CD8-positive, alpha-beta memory T cell (primary cell): ENCODE results near the gene EVX1. TPM values are rescaled to one million over a fixed set of nuclear protein-coding genes. Genes with fewer than 3 reads are reported as not detected.

ENCODE experiments used
- CTCF ChIA-PET: fragments of 350-600 bp; sonication (Branson Sonifier 250); formaldehyde crosslinking; loops from one replicate; lab custom pipeline; 2021; ENCODE audit warnings: antibody characterized with exemption; lab: Charles Lee
- POLR2A ChIA-PET: fragments of 350-600 bp; sonication (Branson Sonifier 250); formaldehyde crosslinking; loops from one replicate; lab custom pipeline; 2021; ENCODE audit warnings: antibody characterized with exemption; lab: Charles Lee
- DNase-seq, 5 donors: peaks; one replicate each; pipeline versions ENCODE4 v3.0.0 to v3.0.0-alpha.2; 2020 to 2022; ENCODE audit warnings: mixed read lengths in 1 of 5
- H3K27ac ChIP-seq: one replicate; pipeline ENCODE4 v1.7.0; 2013; ENCODE audit warnings: low read depth, mild to moderate bottlenecking, low read length, moderate library complexity
- H3K27me3 ChIP-seq: 2 replicates; pipeline ENCODE4 v1.7.0; 2013; ENCODE audit warnings: low read length, mild to moderate bottlenecking; ENCODE audit not compliant: insufficient read depth, poor library complexity, severe bottlenecking
- H3K36me3 ChIP-seq: 2 replicates; pipeline ENCODE4 v1.7.0; 2013; ENCODE audit warnings: mild to moderate bottlenecking, low read length, moderate library complexity; ENCODE audit not compliant: insufficient read depth
- H3K4me1 ChIP-seq: 2 replicates; pipeline ENCODE4 v1.7.0; 2013; ENCODE audit warnings: mild to moderate bottlenecking, low read length, moderate library complexity; ENCODE audit not compliant: insufficient read depth
- H3K4me3 ChIP-seq: 2 replicates; pipeline ENCODE4 v1.7.0; 2013; ENCODE audit warnings: mild to moderate bottlenecking, low read length
- H3K9me3 ChIP-seq: 2 replicates; pipeline ENCODE4 v1.7.0; 2013; ENCODE audit warnings: mild to moderate bottlenecking, low read length
- H3K27ac Mint-ChIP-seq, 8 donors: one replicate each; pipeline ENCODE4 v1.8.0; 2020 to 2021; ENCODE audit warnings: mixed read lengths in 8 of 8, mild to moderate bottlenecking in 6 of 8, inconsistent platforms in 3 of 8, moderate library complexity in 3 of 8
- H3K27me3 Mint-ChIP-seq, 2 donors: one replicate each; pipeline ENCODE4 v1.8.0; 2020 to 2021; ENCODE audit warnings: mixed read lengths in 2 of 2, mild to moderate bottlenecking in 1 of 2, moderate library complexity in 1 of 2
- H3K36me3 Mint-ChIP-seq, 3 donors: one replicate each; pipeline ENCODE4 v1.8.0; 2020 to 2021; ENCODE audit warnings: mixed read lengths in 3 of 3, inconsistent platforms in 1 of 3, mild to moderate bottlenecking in 1 of 3
- H3K4me1 Mint-ChIP-seq, 3 donors: one replicate each; pipeline ENCODE4 v1.8.0; 2020 to 2021; ENCODE audit warnings: mixed read lengths in 3 of 3, inconsistent platforms in 1 of 3, mild to moderate bottlenecking in 1 of 3
- H3K4me3 Mint-ChIP-seq, 7 donors: one replicate each; pipeline ENCODE4 v1.8.0; 2020 to 2021; ENCODE audit warnings: mixed read lengths in 7 of 7, mild to moderate bottlenecking in 6 of 7, moderate library complexity in 4 of 7, inconsistent platforms in 2 of 7
- H3K9me3 Mint-ChIP-seq, 5 donors: one replicate each; pipeline ENCODE4 v1.8.0; 2020 to 2022; ENCODE audit warnings: mixed read lengths in 5 of 5, mild to moderate bottlenecking in 3 of 5, moderate library complexity in 2 of 5, inconsistent platforms in 1 of 5
- polyA plus RNA-seq: library from polyadenylated mRNA; unstranded; fragments of 300-500 nt; fragmentation: Illumina TruSeq; gene quantifications from one replicate; pipeline ENCODE4 v1.2.3, GENCODE V29; 2021
- total RNA-seq, 2 experiments: library from RNA; stranded (reverse); gene quantifications; one replicate each; pipeline ENCODE4 v1.2.3, GENCODE V29; 2021

Gene EVX1
- total and polyA plus RNA-seq, 3 experiments from 2014 or later: not detected

GRCh38 chr7:27283558-27283957, 41.0 kb downstream of the EVX1 start:
- Histone ChIP-seq H3K9me3 (no peaks in the 10 kb centered on the region), H3K27ac (no peak overlapping the region), H3K36me3 (no peaks in the 10 kb centered on the region), H3K4me1 (no peaks in the 10 kb centered on the region), H3K27me3 (no peaks in the 10 kb centered on the region), H3K4me3 (no peak overlapping the region)
- H3K36me3 Mint-ChIP-seq: no peaks in the 10 kb centered on the region
- H3K27me3 Mint-ChIP-seq: peaks cover 16 to 27% of the 10 kb centered on the region in 2 donors
- H3K27ac Mint-ChIP-seq: no peak overlapping the region
- DNase-seq: no peak
- CTCF ChIA-PET: no interaction called here
- no peaks in the 10 kb centered on the region for H3K4me1 Mint-ChIP-seq
- peaks cover 0 to 6% (median 2%) of the 10 kb centered on the region in 5 donors for H3K9me3 Mint-ChIP-seq
- POLR2A ChIA-PET: no interaction called here
- H3K4me3 Mint-ChIP-seq: no peak overlapping the region

GRCh38 chr7:27295236-27295635, 52.6 kb downstream of the EVX1 start:
- H3K27me3 ChIP-seq: no peaks in the 10 kb centered on the region
- H3K27ac Mint-ChIP-seq: no peak overlapping the region
- POLR2A ChIA-PET: no interaction called here
- H3K4me1 Mint-ChIP-seq: no peaks in the 10 kb centered on the region
- H3K9me3 Mint-ChIP-seq: peaks cover 1 to 6% (median 4%) of the 10 kb centered on the region in 5 donors
- DNase-seq: no peak
- H3K4me3 ChIP-seq: no peak overlapping the region
- no peak overlapping the region for H3K4me3 Mint-ChIP-seq
- no peak overlapping the region for H3K27ac ChIP-seq
- no peaks in the 10 kb centered on the region for H3K36me3 ChIP-seq
- no peaks in the 10 kb centered on the region for H3K4me1 ChIP-seq
- H3K9me3 ChIP-seq: no peaks in the 10 kb centered on the region
- CTCF ChIA-PET: no interaction called here
- no peaks in the 10 kb centered on the region for H3K36me3 Mint-ChIP-seq
- peaks cover 2 to 33% of the 10 kb centered on the region in 2 donors for H3K27me3 Mint-ChIP-seq

DNA sequence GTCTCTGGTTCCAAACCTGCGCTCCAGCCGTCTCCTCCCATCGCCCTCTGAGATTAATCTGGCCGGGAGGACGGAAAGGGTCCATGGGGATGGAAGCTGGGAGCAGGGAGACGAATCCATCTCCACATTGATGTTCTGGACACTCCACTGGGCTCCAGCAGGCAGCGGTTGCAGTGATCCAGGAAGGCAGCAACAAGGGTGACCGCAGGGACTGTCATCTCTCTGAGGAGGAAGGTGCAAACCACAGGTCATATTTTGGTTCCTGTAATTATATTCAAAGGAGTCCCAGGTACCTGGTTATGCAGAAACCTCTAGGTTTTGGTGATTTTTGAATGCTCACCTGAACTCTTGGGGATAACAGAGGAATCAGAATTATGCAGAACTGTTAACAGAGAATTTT, 54.8 kb downstream of the EVX1 start:
- no peak overlapping the region for H3K4me3 Mint-ChIP-seq
- Histone ChIP-seq H3K9me3 (no peaks in the 10 kb centered on the region), H3K4me3 (no peak overlapping the region), H3K4me1 (no peaks in the 10 kb centered on the region), H3K36me3 (no peaks in the 10 kb centered on the region), H3K27ac (no peak overlapping the region), H3K27me3 (no peaks in the 10 kb centered on the region)
- peaks cover 0 to 5% (median 1%) of the 10 kb centered on the region in 5 donors for H3K9me3 Mint-ChIP-seq
- H3K4me1 Mint-ChIP-seq: no peaks in the 10 kb centered on the region
- no peaks in the 10 kb centered on the region for H3K36me3 Mint-ChIP-seq
- POLR2A ChIA-PET: no interaction called here
- H3K27me3 Mint-ChIP-seq: peaks cover 2 to 33% of the 10 kb centered on the region in 2 donors
- H3K27ac Mint-ChIP-seq: no peak overlapping the region
- CTCF ChIA-PET: no interaction called here
- DNase-seq: no peak

Other genes starting within 250 kb of the EVX1 start
- under 1 TPM; 0.31 to 0.38 TPM for gene HOXA1, start 146.8 kb upstream of the EVX1 start, total RNA-seq
- gene HOXA1, start 146.8 kb upstream of the EVX1 start, polyA plus RNA-seq: 0.75 TPM
- not detected for gene HOXA2, start 140.1 kb upstream of the EVX1 start, total RNA-seq
- gene HOXA2, start 140.1 kb upstream of the EVX1 start, polyA plus RNA-seq: not detected
- under 1 TPM in 1 of 2 experiments, not detected in 1; 0.11 TPM for gene HOXA4, start 112.0 kb upstream of the EVX1 start, total RNA-seq
- gene HOXA4, start 112.0 kb upstream of the EVX1 start, polyA plus RNA-seq: 0.20 TPM
- gene HOXA5, start 99.1 kb upstream of the EVX1 start, total RNA-seq: not detected
- gene HOXA5, start 99.1 kb upstream of the EVX1 start, polyA plus RNA-seq: not detected
- gene HOXA6, start 95.0 kb upstream of the EVX1 start, total RNA-seq: not detected
- not detected for gene HOXA6, start 95.0 kb upstream of the EVX1 start, polyA plus RNA-seq
- gene HOXA3, start 90.2 kb upstream of the EVX1 start, total RNA-seq: not detected
- not detected for gene HOXA3, start 90.2 kb upstream of the EVX1 start, polyA plus RNA-seq
- not detected for gene HOXA7, start 86.1 kb upstream of the EVX1 start, total RNA-seq
- not detected for gene HOXA7, start 86.1 kb upstream of the EVX1 start, polyA plus RNA-seq
- not detected for gene HOXA9, start 77.3 kb upstream of the EVX1 start, total RNA-seq
- not detected for gene HOXA9, start 77.3 kb upstream of the EVX1 start, polyA plus RNA-seq
- gene HOXA10, start 68.5 kb upstream of the EVX1 start, total RNA-seq: not detected
- 0.09 TPM for gene HOXA10, start 68.5 kb upstream of the EVX1 start, polyA plus RNA-seq
- gene HOXA11, start 57.6 kb upstream of the EVX1 start, total RNA-seq: not detected
- gene HOXA11, start 57.6 kb upstream of the EVX1 start, polyA plus RNA-seq: not detected
- not detected for gene HOXA13, start 42.7 kb upstream of the EVX1 start, total RNA-seq
- not detected for gene HOXA13, start 42.7 kb upstream of the EVX1 start, polyA plus RNA-seq